Neural progenitor cell (in vitro differentiated cells): ENCODE results near the gene KIAA2012.

Experiments
- CTCF ChIP-seq: fragments of 200-600 bp; sonication (generic); IDR thresholded peaks from 2 replicates; pipeline ENCODE4 v1.5.1; 2017; ENCODE audit warnings: antibody characterized with exemption, mild to moderate bottlenecking
- EZH2 ChIP-seq: fragments of 200-600 bp; sonication (generic); IDR thresholded peaks from 2 replicates; pipeline ENCODE4 v1.6.1; 2017; ENCODE audit warnings: antibody characterized with exemption, mild to moderate bottlenecking, moderate library complexity

GRCh38 chr2:202038471-202039277 is 34.4 kb upstream of the KIAA2012 start:
- no peak for TF ChIP-seq EZH2
- TF ChIP-seq CTCF: no peak
